ENCODE measurements around the gene CBX6.
"Not testable (repeated sequence)": the region's sequence is repeated elsewhere in the genome, so short reads cannot be mapped to it uniquely, and the experiment has no call there.

Gene CBX6

DNA sequence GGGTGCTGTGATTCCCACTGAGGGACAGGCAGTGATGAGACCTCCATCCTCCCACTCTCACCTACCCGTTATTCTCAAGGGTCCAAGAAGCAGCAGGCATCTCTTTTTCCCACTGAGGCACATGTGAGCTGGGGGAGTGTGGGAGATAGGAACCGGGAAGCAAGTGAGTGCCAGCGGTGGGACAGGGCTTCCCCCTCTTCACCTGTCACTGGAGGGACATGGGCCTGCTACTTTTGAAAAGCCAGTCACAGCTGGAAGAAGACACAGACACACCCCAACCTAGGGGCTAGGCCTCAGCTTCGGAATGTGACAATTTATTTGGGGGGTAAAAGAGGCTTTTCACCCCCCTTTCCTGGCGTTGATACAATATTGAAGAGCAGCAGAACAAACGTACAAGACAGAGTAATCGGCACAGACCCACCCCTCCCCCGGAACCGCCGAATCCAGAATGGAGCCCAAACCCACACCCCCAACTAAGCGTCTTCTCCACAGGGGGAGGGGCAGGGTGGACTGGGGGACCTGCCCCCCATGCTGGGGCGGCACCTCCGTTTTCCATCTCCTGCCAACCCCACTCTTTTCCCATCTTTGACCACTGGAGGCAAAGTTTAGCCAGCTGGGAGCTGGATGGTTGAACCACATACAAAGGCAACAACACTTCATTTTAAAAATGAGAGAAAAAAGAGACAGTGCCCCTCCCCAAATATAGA lies 10.7 kb downstream of the CBX6 start:
- DNase-seq: no peak

DNA sequence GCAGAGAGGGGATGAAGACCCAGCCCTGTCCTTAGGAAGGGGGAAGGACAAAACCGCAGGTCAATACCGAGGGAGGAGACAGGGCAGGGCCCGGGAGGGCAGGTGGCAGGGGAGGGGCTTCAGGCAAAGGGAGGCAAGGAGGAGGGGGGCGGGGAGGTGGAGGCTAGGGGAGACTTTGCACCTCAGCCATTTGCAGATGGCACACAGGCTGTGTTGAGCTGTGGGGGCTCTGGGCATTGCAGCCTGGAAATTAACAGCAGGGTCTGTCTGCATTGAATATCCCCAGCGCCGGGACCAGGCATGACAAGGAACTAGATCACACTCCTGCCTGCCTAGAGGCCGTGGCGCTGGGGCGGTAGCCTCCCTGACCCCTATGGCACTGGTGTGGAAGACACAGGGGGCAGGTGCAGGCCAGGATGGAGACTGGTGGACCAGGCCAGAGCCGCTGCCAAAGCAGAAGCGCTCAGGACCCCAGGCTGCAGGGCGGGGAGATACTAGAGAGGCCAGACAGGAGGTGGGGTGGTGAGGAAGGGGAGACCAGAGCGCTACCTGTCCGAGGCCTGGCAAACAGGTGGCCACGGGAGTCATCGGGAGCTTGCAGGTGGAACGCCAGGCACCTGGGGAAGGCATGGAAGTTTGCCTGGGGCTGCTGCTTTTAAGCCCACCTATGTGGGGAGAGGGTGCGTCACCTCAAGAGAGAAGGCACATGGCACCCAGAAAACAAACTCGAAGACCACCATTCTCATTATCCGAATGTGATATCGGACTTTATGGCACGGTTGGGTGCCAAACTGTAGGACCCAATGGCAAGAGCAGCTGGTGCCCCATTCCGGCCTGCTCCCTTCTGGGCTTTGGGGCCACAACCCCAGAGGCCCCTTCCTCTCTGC lies 11.5 kb downstream of the CBX6 start:
- no peak for DNase-seq

DNA sequence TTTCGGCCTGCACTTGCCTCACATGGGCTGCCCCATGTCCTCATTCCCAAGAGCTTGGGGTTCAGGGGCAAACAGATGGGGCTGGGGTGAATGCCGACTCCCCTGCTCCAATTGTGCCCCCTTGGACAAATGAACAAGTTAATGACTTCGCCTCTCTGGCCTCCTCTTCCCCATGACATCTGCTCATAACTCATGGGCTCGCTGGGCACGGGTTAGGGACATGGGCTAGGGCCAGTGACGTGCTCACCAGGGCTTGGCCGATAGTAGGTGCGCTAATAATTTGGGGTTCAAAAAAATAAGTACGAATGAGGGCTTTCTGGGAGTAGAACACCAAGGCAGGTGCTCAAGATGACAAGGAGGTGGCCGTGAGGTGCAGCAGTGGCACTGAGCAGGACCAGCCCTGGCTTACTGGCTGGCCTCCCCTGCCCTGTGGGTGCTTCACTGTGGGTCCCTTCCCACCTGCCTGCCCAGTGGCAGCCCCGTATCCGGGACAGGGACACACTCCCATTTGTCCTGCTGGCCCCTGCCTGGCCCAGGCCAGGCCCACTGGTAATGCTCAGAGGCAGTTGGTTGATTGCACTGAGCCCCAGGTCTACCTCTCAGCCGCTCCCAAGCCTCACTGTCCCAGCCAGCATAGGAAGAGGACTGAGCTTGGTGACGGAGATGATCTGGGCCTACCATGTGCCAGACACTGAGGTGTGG lies 12.3 kb downstream of the CBX6 start:
- no peak for DNase-seq

- no peak for DNase-seq
These were observed 13.5 kb downstream of the CBX6 start for GRCh38 chr22:38858492-38858891.

DNA sequence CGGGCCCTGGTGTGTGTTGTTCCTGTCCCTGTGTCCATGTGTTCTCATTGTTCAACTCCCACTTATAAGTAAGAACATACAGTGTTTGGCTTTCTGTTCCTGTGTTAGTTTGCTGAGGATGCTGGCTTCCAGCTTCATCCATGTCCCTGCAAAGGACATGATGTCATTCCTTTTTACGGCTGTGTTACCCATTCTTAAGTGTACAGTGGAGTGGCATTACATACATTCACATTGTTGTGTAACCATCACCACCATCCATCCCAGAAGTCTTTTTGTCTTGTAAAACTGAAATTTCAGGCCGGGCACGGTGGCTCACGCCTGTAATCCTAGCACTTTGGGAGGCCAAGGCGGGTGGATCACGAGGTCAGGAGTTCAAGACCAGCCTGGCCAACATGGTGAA lies 17.5 kb downstream of the CBX6 start:
- not testable (repeated sequence) for DNase-seq

DNA sequence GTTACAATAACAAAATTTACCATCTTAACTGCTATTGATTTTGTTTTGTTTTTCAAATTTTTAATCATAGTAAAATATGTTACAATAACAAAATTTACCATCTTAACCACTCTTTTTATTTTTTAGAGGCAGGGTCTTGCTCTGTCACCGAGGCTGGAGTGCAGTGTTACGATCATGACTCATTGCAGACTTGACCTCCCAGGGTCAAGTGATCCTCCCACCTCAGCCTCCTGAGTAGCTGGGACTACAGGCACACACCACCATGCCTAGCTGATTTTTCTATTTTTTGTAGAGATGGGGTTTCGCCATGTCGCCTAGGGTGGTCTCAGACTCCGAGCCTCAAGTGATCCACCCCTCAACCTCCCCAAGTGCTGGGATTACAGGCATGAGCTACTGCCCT lies 18.1 kb downstream of the CBX6 start:
- not testable (repeated sequence) for DNase-seq

GRCh38 chr22:38853196-38853651 lies 18.8 kb downstream of the CBX6 start:
- no peak for DNase-seq

GRCh38 chr22:38852522-38852921 lies 19.5 kb downstream of the CBX6 start:
- no peak for DNase-seq

GRCh38 chr22:38850941-38851849 lies 20.8 kb downstream of the CBX6 start:
- DNase-seq: no peak

- DNase-seq: no peak
These were observed 21.6 kb downstream of the CBX6 start for GRCh38 chr22:38850399-38850798.

GRCh38 chr22:38849811-38850210 lies 22.2 kb downstream of the CBX6 start:
- no peak for DNase-seq

DNA sequence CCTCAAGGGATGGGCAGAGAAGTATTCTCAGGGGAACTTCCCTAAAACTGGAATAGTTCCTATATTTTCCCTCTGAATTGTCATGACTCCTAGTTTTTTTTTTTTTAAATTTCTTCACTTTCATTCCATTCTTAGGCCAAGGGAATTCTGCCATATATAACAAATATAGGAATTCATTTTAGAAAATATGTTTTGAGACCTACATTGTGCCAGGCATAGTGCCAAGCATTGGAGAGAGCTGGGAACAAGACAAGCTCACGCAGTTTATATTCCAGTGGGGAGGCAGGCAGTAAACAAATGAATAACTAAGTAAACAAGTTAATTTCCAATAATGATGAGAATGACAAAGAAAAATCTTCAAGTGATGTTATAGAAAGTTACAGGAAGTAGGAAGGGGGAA lies 25.6 kb downstream of the CBX6 start:
- no peak for DNase-seq

GRCh38 chr22:38845004-38845740 lies 26.8 kb downstream of the CBX6 start:
- DNase-seq: no peak

DNA sequence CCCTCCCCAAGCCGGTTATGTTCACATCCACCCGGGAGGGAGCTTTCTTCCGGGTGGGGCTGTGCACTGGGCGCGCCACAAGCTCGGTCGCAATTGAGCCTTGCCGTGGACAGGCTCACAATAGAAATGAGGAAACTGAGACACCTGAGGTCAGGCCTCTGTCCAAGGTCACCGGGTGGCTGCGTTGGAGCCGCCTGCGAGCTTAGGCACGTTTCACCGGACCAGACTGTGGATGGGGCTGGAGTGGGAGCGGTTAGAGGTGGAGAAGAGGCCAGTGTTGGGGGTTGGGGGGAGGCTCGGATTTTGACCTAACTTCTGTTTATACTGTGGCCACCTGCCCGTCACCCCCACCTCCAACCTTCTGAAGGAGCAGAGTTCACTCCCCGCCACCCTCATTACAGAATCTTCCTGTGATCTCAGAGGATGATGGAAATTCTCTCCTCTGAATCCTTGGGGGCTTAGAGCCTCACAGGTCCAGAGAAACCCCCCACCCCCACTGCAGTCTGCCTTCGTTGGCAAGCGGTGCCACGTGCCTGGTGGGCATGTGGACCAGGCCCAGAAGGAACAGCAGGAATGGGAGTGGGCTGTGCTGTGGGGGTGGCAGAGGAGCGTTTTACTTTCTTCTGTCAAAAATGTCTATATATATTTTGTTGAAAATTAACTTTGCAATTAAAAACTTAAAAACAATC lies 27.6 kb downstream of the CBX6 start:
- no peak for DNase-seq

- DNase-seq: peak; percentile 77
These were observed 28.2 kb downstream of the CBX6 start, which contains the start of gene NPTXR for GRCh38 chr22:38843657-38844314. Gene NPTXR, minus strand, starts transcription at chr22:38844028.

GRCh38 chr22:38843201-38843656 lies 28.8 kb downstream of the CBX6 start:
- DNase-seq: peak; percentile 87

DNA sequence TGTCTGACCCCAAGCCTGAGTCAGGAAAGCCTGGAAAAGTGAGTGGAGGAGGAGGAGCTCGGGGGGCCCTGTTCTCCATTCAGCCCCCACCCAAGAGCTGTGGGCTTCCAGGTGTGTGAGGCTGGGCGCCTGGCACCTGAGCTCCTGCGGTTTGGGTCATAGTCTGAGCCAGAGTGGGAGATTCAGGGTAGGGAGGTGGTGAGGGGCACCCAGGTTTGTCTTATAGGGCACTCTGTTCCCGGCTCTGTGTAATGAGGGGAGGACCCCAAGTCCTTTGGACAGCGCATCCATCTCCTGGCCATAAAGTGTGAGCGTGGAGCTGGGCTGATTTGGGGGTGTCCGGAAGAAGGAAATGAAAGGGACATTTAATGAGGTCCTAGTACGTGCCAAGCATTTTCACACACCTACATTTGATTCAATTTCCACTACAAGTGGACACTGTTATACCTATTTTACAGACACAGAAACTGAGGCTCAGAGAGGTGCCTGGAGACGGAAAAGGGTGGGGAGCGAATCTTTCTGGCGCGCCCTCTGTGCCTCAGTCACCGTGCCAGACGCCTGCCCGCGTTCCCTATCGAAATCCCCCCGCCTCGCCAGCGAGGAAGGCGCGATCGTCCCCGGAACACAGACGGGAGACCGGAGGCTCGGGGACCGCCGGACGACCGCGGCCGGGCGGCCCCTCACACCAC lies 29.4 kb downstream of the CBX6 start:
- no peak for DNase-seq

DNA sequence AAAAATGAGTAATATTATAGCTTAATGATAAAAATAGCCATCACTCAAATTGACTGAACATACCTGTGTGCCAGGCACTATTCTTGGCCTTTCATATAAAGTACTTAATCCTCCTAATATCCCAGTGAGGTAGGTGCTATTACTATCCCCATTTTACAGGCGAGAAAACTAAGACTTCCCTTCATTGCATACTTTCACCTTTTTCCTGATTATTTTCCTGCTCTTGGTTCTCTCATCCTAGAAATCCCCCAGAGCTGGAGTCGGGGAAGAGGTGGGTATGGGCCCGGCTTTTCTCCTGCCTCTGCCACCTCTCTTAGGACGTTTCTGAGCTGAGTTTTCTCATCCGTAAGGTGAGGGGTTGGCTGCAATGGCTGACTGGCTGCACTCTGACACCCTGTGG lies 30.4 kb downstream of the CBX6 start:
- no peak for DNase-seq

- no peak for DNase-seq
These were observed 30.8 kb downstream of the CBX6 start for GRCh38 chr22:38841211-38841610.

DNA sequence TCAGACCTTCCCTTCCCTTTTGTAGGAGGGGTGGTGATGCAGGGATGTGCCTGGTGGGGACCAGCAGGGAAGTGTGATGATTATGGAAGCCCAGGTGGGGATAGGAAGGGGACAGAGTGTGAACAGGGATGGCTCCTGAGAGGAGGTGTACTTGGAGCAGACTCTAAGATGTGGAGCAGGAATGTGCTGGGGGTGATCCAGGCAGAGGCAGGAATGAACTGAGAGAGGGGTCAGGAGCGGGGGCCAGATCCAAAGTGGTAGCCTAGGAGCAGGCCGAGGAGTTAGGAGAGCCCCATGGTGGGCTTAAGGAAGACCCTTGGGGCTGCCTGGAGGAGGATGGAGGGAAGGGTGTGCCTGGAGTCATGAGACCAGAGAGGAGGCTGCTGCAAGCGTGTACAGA lies 31.9 kb downstream of the CBX6 start:
- no peak for DNase-seq

Data from right hindlimb (tissue), 1 donor.